SK-N-SH (cell line): ENCODE data around the gene EPX. TPM values are rescaled to one million over a fixed set of nuclear protein-coding genes. Genes with fewer than 3 reads are reported as not detected.

ENCODE experiments used
- CTCF ChIA-PET: fragments of 300-600, 350-600 bp; formaldehyde crosslinking; extraction: SDS; loops from one replicate; lab custom pipeline; 2021; lab: Yijun Ruan, JAX
- POLR2A ChIA-PET: fragments of 350-600 bp; sonication (Branson Sonifier 250); formaldehyde crosslinking; extraction: SDS; loops from one replicate; lab custom pipeline; 2020; ENCODE audit warnings: antibody characterized with exemption, inconsistent platforms; lab: Yijun Ruan, JAX
- DNase-seq: peaks from one replicate; pipeline ENCODE4 v3.0.0; 2012
- H2AFZ ChIP-seq: fragments of 200-600 bp; sonication (generic); 2 replicates; pipeline ENCODE4 v1.8.1; 2016; ENCODE audit warnings: antibody characterized with exemption, mild to moderate bottlenecking, low read depth
- H3F3A ChIP-seq: fragments of 200-600 bp; sonication (generic); replicated peaks from 2 replicates; pipeline ENCODE3; 2016; ENCODE audit warnings: antibody characterized with exemption, mild to moderate bottlenecking; ENCODE audit not compliant: insufficient read depth
- H3K27ac ChIP-seq, 2 experiments: fragments of 200-500 bp in 1 of 2; fragments of 200-600 bp in 1 of 2; sonication (Bioruptor generic) in 1 of 2; sonication (generic), shearing (Covaris generic) in 1 of 2; 2 replicates each; pipeline versions ENCODE4 v1.5.1 to v1.6.1; 2014 to 2016; ENCODE audit warnings: low read depth in 2 of 2, inconsistent platforms in 1 of 2, low read length in 1 of 2, mild to moderate bottlenecking in 1 of 2, mixed read lengths in 1 of 2
- H3K27me3 ChIP-seq: fragments of 200-600 bp; sonication (generic), shearing (Covaris generic); 2 replicates; pipeline ENCODE4 v1.6.1; 2016; ENCODE audit warnings: mixed run types; ENCODE audit not compliant: insufficient read depth
- H3K36me3 ChIP-seq, 2 experiments: fragments of 200-500 bp in 1 of 2; fragments of 200-600 bp in 1 of 2; sonication (Bioruptor generic) in 1 of 2; sonication (generic) in 1 of 2; replicated peaks in 1 of 2; 2 replicates each; pipeline versions ENCODE3 to v1.5.1; 2014 to 2016; ENCODE audit warnings: low read length in 1 of 2, mild to moderate bottlenecking in 1 of 2; ENCODE audit not compliant: insufficient read depth in 2 of 2, control insufficient read depth in 1 of 2
- H3K4me1 ChIP-seq, 2 experiments: fragments of 200-500 bp in 1 of 2; fragments of 200-600 bp in 1 of 2; sonication (Bioruptor generic) in 1 of 2; sonication (generic), shearing (Covaris generic) in 1 of 2; 2 replicates each; pipeline versions ENCODE4 v1.5.1 to v1.6.1; 2014 to 2016; ENCODE audit warnings: low read depth in 1 of 2, low read length in 1 of 2, mixed run types in 1 of 2; ENCODE audit not compliant: insufficient read depth in 2 of 2, control insufficient read depth in 1 of 2
- H3K4me2 ChIP-seq: fragments of 200-600 bp; sonication (generic), shearing (Covaris generic); 2 replicates; pipeline ENCODE4 v1.6.1; 2017; ENCODE audit warnings: mixed run types
- H3K4me3 ChIP-seq, 2 experiments: fragments of 200-500 bp in 1 of 2; fragments of 200-600 bp in 1 of 2; sonication (Bioruptor generic) in 1 of 2; sonication (generic), shearing (Covaris generic) in 1 of 2; 2 replicates each; pipeline versions ENCODE4 v1.5.1 to v1.8.1; 2014 to 2016; ENCODE audit warnings: low read depth in 2 of 2, inconsistent platforms in 1 of 2, low read length in 1 of 2, mild to moderate bottlenecking in 1 of 2, mixed read lengths in 1 of 2, moderate library complexity in 1 of 2
- H3K79me2 ChIP-seq: fragments of 200-600 bp; sonication (generic); 2 replicates; pipeline ENCODE4 v1.8.1; 2017; ENCODE audit warnings: mild to moderate bottlenecking; ENCODE audit not compliant: insufficient read depth
- H3K9ac ChIP-seq: fragments of 200-600 bp; sonication (generic); 2 replicates; pipeline ENCODE4 v1.6.1; 2017; ENCODE audit warnings: mixed run types
- H3K9me2 ChIP-seq: fragments of 200-600 bp; sonication (generic); 2 replicates; pipeline ENCODE4 v1.6.1; 2017; ENCODE audit warnings: mixed run types
- H3K9me3 ChIP-seq: fragments of 200-600 bp; sonication (generic); 2 replicates; pipeline ENCODE4 v1.6.1; 2017; ENCODE audit warnings: mixed run types, mild to moderate bottlenecking, moderate library complexity
- H4K20me1 ChIP-seq: fragments of 200-600 bp; sonication (generic); 2 replicates; pipeline ENCODE4 v1.6.1; 2017; ENCODE audit warnings: mild to moderate bottlenecking, mixed run types; ENCODE audit not compliant: insufficient read depth
- ELF1 ChIP-seq: IDR thresholded peaks from 2 replicates; pipeline ENCODE4 v1.4.0; 2012
- FOSL2 ChIP-seq: IDR thresholded peaks from 2 replicates; pipeline ENCODE4 v1.4.0; 2012; ENCODE audit warnings: low read depth, mild to moderate bottlenecking, moderate library complexity, borderline replicate concordance
- FOXJ3 ChIP-seq: sonication (generic); formaldehyde crosslinking; IDR thresholded peaks from 2 replicates; pipeline ENCODE4 v1.5.1; 2020; ENCODE audit warnings: mild to moderate bottlenecking, missing genetic modification reagents
- MXI1 ChIP-seq: IDR thresholded peaks from 2 replicates; pipeline ENCODE4 v1.6.1; 2012; ENCODE audit warnings: mild to moderate bottlenecking, low read depth, low read length, improper control_type of control experiment
- NFIC ChIP-seq: IDR thresholded peaks from 2 replicates; pipeline ENCODE4 v1.4.0; 2012; ENCODE audit warnings: borderline replicate concordance
- RCOR1 ChIP-seq: fragments of 150-350 bp; IDR thresholded peaks from 2 replicates; pipeline ENCODE4 v1.6.1; 2017; ENCODE audit warnings: antibody characterized with exemption, low read length
- SMC3 ChIP-seq: IDR thresholded peaks from 2 replicates; pipeline ENCODE4 v1.6.1; 2012; ENCODE audit warnings: low read depth, low read length, improper control_type of control experiment
- YY1 ChIP-seq: IDR thresholded peaks from 2 replicates; pipeline ENCODE4 v1.4.0; 2012; ENCODE audit warnings: low read depth, mild to moderate bottlenecking
- WGBS: methylation state at CpG from one replicate; pipeline ENCODE4 v1.1.6; 2017; ENCODE audit warnings: low lambda C conversion rate; 5-methylcytosine and 5-hydroxymethylcytosine counted together
- polyA plus RNA-seq, 3 experiments: library from polyadenylated mRNA; depleted of rRNA; stranded (reverse); fragments of >200 nt; gene quantifications; 2 replicates each; pipeline ENCODE4 v1.2.3, GENCODE V29; 2012
- TF ChIP-seq, protein P1 (sequence below): IDR thresholded peaks from 2 replicates; pipeline ENCODE4; 2012
- TF ChIP-seq, protein P2 (sequence below): IDR thresholded peaks from 2 replicates; pipeline ENCODE4 v1.4.0; 2012; ENCODE audit warnings: low read depth
- TF ChIP-seq, protein P3 (sequence below): IDR thresholded peaks from 2 replicates; pipeline ENCODE4 v1.4.0; 2012; ENCODE audit warnings: low read depth, borderline replicate concordance

The EPX gene
- polyA plus RNA-seq, 1 of the 3 experiments (the other 2 are of a cell fraction): 0.02 TPM

DNA sequence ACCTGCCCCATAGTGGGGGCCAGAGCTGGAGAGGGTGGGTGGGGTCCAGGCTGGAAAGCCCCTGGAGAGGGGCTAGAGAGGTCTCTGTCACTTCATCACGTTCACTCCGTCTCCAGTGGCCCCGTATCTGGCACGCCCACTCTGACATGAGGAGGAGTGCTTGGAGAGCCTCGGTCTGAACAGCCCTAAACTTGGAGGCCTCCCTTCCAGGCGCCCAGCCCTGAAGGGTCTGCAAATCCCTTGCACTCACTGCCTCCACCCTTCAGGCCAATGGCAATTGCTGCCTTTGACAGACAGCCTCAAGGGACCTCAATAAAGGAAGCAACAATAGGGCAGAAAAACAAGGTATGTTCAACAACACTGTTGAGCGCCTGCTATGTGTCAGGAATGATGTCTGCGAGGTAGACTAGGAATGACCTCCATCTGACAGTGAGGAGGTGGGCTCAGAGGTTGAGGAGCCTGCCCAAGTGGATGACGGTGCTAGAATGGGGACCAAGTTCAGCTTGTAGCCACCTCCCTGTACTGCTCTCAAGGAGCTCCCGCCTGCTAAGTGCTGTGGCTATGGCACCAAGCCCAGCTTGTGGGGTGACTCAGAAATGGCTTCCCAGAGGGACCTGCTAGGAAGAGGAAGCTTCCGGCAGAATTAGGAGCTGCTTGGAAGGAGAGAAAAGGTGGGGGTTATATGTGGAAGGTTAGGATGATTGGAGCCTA is 2.9 kb upstream of the EPX start:
- H3K27ac ChIP-seq: no peak overlapping the region
- no peaks in the 10 kb centered on the region for H3K9me2 ChIP-seq
- 30% methylated on average over 11 of the region's 11 CpGs for WGBS
- DNase-seq: peak; percentile 30
- H3K9ac ChIP-seq: no peak overlapping the region
- TF ChIP-seq SMC3 (no peak), FOSL2 (peak; percentile 62; the same call in 1 of the 2 replicates), ELF1 (no peak), RCOR1 (no peak), YY1 (peak; percentile 70; the same call in 1 of the 2 replicates), MXI1 (no peak), NFIC (peak; percentile 88)
- TF ChIP-seq, protein P1, sequence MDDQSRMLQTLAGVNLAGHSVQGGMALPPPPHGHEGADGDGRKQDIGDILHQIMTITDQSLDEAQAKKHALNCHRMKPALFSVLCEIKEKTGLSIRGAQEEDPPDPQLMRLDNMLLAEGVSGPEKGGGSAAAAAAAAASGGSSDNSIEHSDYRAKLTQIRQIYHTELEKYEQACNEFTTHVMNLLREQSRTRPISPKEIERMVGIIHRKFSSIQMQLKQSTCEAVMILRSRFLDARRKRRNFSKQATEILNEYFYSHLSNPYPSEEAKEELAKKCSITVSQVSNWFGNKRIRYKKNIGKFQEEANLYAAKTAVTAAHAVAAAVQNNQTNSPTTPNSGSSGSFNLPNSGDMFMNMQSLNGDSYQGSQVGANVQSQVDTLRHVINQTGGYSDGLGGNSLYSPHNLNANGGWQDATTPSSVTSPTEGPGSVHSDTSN: no peak
- TF ChIP-seq, protein P2, sequence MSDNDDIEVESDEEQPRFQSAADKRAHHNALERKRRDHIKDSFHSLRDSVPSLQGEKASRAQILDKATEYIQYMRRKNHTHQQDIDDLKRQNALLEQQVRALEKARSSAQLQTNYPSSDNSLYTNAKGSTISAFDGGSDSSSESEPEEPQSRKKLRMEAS: peak; percentile 50; the same call in 1 of the 2 replicates
- no peaks in the 10 kb centered on the region for H3K9me3 ChIP-seq
- H3K27me3 ChIP-seq: peaks cover 25% of the 10 kb centered on the region; the same call in 1 of the 2 replicates
- ChIA-PET POLR2A (no interaction called here), CTCF (interaction anchor here (0.9 to 4.4 kb wide), 4 partner anchors 9 to 331 kb away, joined by 3 to 22 read pairs (median 6); no protein-coding TSS in a partner anchor)
- H3K36me3 ChIP-seq: no peaks in the 10 kb centered on the region
- no peaks in the 10 kb centered on the region for H3F3A ChIP-seq
- no peak overlapping the region for H2AFZ ChIP-seq
- H3K4me1 ChIP-seq: no peaks in the 10 kb centered on the region; a peak in 1 of 4 replicates
- no peak overlapping the region for H3K4me3 ChIP-seq
- no peaks in the 10 kb centered on the region for H4K20me1 ChIP-seq
- no peaks in the 10 kb centered on the region for H3K79me2 ChIP-seq
- peak overlapping the region; percentile 28 for H3K4me2 ChIP-seq

DNA sequence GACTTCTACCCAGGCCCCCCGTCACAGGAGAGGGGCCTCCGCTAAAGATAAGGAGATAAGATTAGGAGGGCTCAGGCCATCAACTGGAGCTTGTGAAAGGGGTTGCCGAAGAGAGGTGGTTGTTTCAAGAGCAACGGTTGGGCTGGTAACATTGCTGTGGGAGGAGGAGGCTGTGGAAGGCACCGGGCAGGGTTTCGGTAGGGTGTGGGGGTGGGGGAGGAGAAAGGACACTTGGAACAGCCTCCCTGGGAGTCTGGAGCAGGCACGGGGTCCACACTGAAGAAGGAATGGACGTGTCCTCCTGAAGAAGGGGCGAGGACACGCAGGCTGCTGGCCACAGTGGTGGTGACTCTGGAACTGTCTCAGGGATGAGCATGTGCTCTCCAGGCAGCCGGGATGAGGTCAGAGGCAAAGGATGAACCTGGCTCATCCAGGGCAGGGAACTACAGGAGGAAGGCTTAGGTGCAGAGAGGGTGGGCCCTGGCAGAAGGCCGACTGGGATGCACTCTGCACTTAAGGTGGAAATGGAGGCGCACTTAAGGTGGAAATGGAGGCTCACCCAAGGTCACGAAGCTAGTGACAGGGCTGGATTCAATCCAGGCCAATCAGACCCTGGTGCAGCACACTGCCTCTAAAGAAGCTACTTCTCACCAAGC is 1.2 kb upstream of the EPX start:
- H3K4me1 ChIP-seq: no peaks in the 10 kb centered on the region; a peak in 1 of 4 replicates
- H3K36me3 ChIP-seq: no peaks in the 10 kb centered on the region
- H3F3A ChIP-seq: no peaks in the 10 kb centered on the region
- ChIA-PET CTCF (interaction anchor here (0.9 to 4.4 kb wide), 3 partner anchors 9 to 113 kb away, joined by 3 to 22 read pairs (median 8); no protein-coding TSS in a partner anchor), POLR2A (interaction anchor here (1.3 kb wide), 1 partner anchor 10 kb away, joined by 3 read pairs; no protein-coding TSS in a partner anchor)
- no peak overlapping the region for H3K4me3 ChIP-seq
- peaks cover 38% of the 10 kb centered on the region; the same call in 1 of the 2 replicates for H3K27me3 ChIP-seq
- 18% methylated on average over 14 of the region's 14 CpGs for WGBS
- no peak overlapping the region for H2AFZ ChIP-seq
- DNase-seq: peak; percentile 20
- H3K27ac ChIP-seq: no peak overlapping the region
- H3K9me3 ChIP-seq: no peaks in the 10 kb centered on the region
- no peaks in the 10 kb centered on the region for H4K20me1 ChIP-seq
- no peak overlapping the region for H3K4me2 ChIP-seq
- no peaks in the 10 kb centered on the region for H3K9me2 ChIP-seq
- H3K79me2 ChIP-seq: no peaks in the 10 kb centered on the region
- TF ChIP-seq, protein P3, sequence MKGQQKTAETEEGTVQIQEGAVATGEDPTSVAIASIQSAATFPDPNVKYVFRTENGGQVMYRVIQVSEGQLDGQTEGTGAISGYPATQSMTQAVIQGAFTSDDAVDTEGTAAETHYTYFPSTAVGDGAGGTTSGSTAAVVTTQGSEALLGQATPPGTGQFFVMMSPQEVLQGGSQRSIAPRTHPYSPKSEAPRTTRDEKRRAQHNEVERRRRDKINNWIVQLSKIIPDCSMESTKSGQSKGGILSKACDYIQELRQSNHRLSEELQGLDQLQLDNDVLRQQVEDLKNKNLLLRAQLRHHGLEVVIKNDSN: no peak
- TF ChIP-seq FOXJ3 (CRISPR knock-in tag): no peak
- TF ChIP-seq, protein P2: no peak
- TF ChIP-seq, all 33 proteins: peak for 0
- no peak overlapping the region for H3K9ac ChIP-seq
